Mesothelial cell of epicardium (in vitro differentiated cells): ENCODE data around the gene HEXA. TPM values are rescaled to one million over a fixed set of nuclear protein-coding genes. Genes with fewer than 3 reads are reported as not detected.
A peak's percentile ranks its signal among the peaks of the same experiment; 100 is the strongest.
"Not testable (repeated sequence)": the region's sequence is repeated elsewhere in the genome, so short reads cannot be mapped to it uniquely, and the experiment has no call there.

Experiments
- DNase-seq, 2 experiments: peaks; one replicate each; pipeline ENCODE4 v3.0.0; 2021; ENCODE audit warnings: low spot score in 2 of 2; ENCODE audit not compliant: unreplicated experiment in 2 of 2
- H3K27ac Mint-ChIP-seq: 2 replicates; pipeline ENCODE4 v1.8.0; 2021; ENCODE audit warnings: mixed read lengths
- H3K27me3 Mint-ChIP-seq: 2 replicates; pipeline ENCODE4 v1.8.0; 2021; ENCODE audit warnings: low read depth, mixed read lengths
- H3K36me3 Mint-ChIP-seq: 2 replicates; pipeline ENCODE4 v1.8.0; 2021; ENCODE audit warnings: mixed read lengths
- H3K4me1 Mint-ChIP-seq: 2 replicates; pipeline ENCODE4 v1.8.0; 2021; ENCODE audit warnings: mixed read lengths
- H3K4me3 Mint-ChIP-seq: 2 replicates; pipeline ENCODE4 v1.8.0; 2021; ENCODE audit warnings: mild to moderate bottlenecking, moderate library complexity, mixed read lengths
- H3K9me3 Mint-ChIP-seq: 2 replicates; pipeline ENCODE4 v1.8.0; 2021; ENCODE audit warnings: mixed read lengths
- total RNA-seq: library from RNA; stranded (reverse); gene quantifications from 3 replicates; pipeline ENCODE4 v1.2.1, GENCODE V29; 2021
- TF ChIP-seq, protein P1 (sequence below): fragments of 200-600 bp; sonication (generic); IDR thresholded peaks from one replicate; pipeline ENCODE4 v1.5.0; 2021; ENCODE audit warnings: antibody characterized with exemption; ENCODE audit not compliant: unreplicated experiment

HEXA gene
- total RNA-seq, 1 donor from 2014 or later: 98.6 TPM

DNA sequence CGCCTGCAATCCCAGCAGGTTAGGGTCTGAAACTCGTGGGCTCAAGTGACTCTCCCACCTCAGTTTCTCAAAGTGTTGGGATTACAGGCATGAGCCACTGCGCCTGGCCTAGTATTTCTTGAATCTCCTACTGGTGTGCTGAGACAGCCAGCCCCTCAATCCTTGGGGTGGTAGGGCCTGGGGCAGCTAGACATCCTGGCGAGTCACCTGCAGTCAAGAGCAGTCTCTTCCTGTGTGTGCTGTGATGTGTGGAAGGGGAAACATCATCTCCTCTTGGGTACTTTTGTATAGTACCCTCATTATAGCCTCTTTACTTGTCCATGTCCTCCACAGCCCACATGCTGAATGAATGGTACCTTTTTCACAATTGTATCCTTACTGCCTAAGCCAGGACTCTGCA lies 4.9 kb upstream of the HEXA start:
- no peaks in the 10 kb centered on the region for H3K36me3 Mint-ChIP-seq
- H3K27me3 Mint-ChIP-seq: peaks cover 51% of the 10 kb centered on the region
- H3K9me3 Mint-ChIP-seq: no peaks in the 10 kb centered on the region
- no peak for DNase-seq
- no peak overlapping the region for H3K27ac Mint-ChIP-seq
- H3K4me3 Mint-ChIP-seq: no peak overlapping the region
- H3K4me1 Mint-ChIP-seq: peaks cover 10% of the 10 kb centered on the region
- TF ChIP-seq, protein P1, sequence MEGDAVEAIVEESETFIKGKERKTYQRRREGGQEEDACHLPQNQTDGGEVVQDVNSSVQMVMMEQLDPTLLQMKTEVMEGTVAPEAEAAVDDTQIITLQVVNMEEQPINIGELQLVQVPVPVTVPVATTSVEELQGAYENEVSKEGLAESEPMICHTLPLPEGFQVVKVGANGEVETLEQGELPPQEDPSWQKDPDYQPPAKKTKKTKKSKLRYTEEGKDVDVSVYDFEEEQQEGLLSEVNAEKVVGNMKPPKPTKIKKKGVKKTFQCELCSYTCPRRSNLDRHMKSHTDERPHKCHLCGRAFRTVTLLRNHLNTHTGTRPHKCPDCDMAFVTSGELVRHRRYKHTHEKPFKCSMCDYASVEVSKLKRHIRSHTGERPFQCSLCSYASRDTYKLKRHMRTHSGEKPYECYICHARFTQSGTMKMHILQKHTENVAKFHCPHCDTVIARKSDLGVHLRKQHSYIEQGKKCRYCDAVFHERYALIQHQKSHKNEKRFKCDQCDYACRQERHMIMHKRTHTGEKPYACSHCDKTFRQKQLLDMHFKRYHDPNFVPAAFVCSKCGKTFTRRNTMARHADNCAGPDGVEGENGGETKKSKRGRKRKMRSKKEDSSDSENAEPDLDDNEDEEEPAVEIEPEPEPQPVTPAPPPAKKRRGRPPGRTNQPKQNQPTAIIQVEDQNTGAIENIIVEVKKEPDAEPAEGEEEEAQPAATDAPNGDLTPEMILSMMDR: no peak

DNA sequence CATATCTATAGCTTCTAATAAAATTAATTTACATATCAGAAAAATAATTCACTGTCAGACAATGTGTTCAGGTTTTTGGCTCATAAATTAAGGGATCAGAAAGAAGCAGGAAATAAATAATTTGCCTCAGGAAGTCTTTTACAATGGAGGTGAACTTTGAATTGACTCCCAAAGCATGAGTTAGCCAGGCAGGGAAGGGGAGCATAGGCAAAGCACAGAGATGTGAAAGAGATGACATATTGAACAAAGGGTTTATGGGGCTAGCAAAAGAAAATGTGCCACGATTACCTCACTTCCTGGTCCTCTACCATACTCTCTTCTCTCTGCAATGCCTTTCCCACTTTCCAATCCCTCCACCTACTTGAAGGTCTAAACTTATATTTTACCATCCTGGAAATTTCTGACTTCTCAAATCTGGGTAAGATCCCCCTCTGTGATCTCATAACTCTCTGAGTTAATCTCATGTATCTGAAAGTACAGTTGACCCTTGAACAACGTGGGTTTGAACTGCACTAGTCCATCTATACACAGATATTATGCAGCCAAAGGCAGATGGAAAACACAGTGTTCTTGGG lies 4.1 kb upstream of the HEXA start:
- no peak for DNase-seq
- Mint-ChIP-seq H3K9me3 (no peaks in the 10 kb centered on the region), H3K4me3 (no peak overlapping the region), H3K27ac (no peak overlapping the region), H3K4me1 (peaks cover 18% of the 10 kb centered on the region), H3K36me3 (no peaks in the 10 kb centered on the region), H3K27me3 (peaks cover 43% of the 10 kb centered on the region)
- TF ChIP-seq, protein P1: no peak

DNA sequence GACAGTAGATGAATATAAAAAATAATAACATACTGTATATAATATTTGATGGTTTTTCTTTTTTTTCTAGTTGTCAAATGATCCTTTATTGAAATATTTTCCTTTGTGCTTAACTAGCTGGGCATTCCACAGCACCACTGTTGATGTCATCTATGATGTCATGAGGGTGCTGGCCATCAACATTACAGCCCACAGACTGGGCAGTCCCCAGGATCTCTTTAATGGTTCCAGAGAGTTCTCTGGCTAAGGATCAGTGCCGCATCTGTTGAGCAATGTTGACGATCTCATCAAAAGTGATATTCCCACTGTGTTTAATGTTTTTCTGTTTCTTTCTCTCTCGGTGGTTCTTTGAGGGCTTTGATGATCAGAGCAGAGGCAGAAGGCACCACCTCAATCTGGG lies 3.3 kb upstream of the HEXA start:
- Mint-ChIP-seq H3K4me1 (peaks cover 27% of the 10 kb centered on the region), H3K27me3 (peaks cover 34% of the 10 kb centered on the region)
- not testable (repeated sequence) for H3K36me3 Mint-ChIP-seq, H3K27ac Mint-ChIP-seq, H3K9me3 Mint-ChIP-seq, DNase-seq, H3K4me3 Mint-ChIP-seq

DNA sequence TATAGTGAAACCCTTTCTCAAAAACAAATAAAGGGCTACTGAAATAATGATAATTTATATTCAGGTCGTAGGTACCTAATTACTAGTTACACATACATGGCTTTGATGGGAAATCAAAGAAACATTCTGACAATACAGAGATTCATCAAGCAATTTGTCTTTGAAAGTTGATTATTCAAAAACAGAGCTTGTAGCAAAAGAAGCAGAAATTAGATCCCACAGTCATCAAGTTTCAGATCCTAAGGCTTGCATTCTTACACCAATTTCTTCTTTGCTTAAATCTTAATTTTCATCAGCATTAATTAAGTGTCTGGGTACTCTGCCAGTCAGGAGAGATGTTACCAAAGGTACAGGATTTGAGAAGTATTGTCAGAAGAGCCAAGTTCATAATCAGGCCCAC lies 1.5 kb upstream of the HEXA start:
- TF ChIP-seq, protein P1: no peak
- H3K4me1 Mint-ChIP-seq: peaks cover 33% of the 10 kb centered on the region
- no peak overlapping the region for H3K27ac Mint-ChIP-seq
- peaks cover 18% of the 10 kb centered on the region for H3K27me3 Mint-ChIP-seq
- no peak overlapping the region for H3K4me3 Mint-ChIP-seq
- H3K9me3 Mint-ChIP-seq: no peaks in the 10 kb centered on the region
- no peaks in the 10 kb centered on the region for H3K36me3 Mint-ChIP-seq
- no peak for DNase-seq

DNA sequence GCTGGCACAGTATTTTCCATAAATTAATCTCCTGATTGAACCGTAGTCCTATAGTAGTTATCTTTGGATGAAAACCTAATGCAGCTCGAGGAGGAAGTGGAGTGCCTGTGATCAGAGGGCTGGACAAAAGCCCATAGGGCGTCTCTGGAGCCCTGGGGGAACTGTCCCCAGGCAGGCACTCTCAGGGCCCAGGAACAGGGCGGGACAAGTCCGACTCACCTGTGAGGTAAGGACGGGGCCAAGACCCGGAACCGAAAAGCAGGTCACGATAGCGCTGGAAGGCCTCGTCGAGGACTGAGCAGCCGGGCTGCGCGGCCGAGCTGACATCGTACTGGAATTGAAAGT lies 341 bp downstream of the HEXA start:
- Mint-ChIP-seq H3K4me1 (peaks cover 33% of the 10 kb centered on the region), H3K9me3 (no peaks in the 10 kb centered on the region), H3K4me3 (peak overlapping the region; percentile 85), H3K36me3 (no peaks in the 10 kb centered on the region), H3K27me3 (peaks cover 6% of the 10 kb centered on the region), H3K27ac (peak overlapping the region; percentile 95)
- no peak for DNase-seq
- TF ChIP-seq, protein P1: no peak

DNA sequence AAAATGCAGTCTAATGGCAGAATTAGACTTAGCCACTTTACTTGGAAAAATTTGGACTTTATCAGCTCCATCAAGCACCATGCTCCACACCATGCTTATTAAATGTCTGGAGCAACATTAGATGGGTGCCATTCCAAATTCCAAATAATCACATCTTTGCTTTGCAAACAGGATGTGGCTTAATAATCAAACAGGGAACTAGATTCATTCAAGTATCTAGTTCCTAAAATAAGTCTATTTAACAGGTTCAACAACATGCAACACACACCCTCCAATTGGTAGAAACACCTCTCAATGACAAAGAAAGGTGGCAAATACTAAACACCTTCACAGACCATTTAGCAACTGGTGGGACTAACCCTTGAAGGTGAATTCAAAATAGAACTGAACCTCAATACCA lies 3.5 kb downstream of the HEXA start:
- H3K36me3 Mint-ChIP-seq: peaks cover 6% of the 10 kb centered on the region
- peaks cover 33% of the 10 kb centered on the region for H3K4me1 Mint-ChIP-seq
- no peak overlapping the region for H3K27ac Mint-ChIP-seq
- no peak overlapping the region for H3K4me3 Mint-ChIP-seq
- TF ChIP-seq, protein P1: no peak
- DNase-seq: no peak
- H3K27me3 Mint-ChIP-seq: no peaks in the 10 kb centered on the region
- no peaks in the 10 kb centered on the region for H3K9me3 Mint-ChIP-seq
